Right lobe of liver (tissue), 4 donors: ENCODE measurements around the gene PLA2G7.

ENCODE experiments used
- CTCF ChIP-seq, 4 donors: fragments of 200-600 bp in 3 of 4; fragments of 450-650 bp in 1 of 4; IDR thresholded peaks; one replicate each; pipeline versions ENCODE4 v1.5.1 to v1.8.0; 2016 to 2022; ENCODE audit warnings: antibody characterized with exemption in 4 of 4, mild to moderate bottlenecking in 2 of 4
- POLR2A ChIP-seq: fragments of 450-650 bp; IDR thresholded peaks from one replicate; pipeline ENCODE4 v1.6.1; 2017; ENCODE audit warnings: antibody characterized with exemption, mild to moderate bottlenecking
- donor health status: DM: no; HTN: no; CAD: no.
- donor health status: DM: no; HTN: no; CAD: no.
- donor health status: DM: no; HTN: yes; CAD: no.

DNA sequence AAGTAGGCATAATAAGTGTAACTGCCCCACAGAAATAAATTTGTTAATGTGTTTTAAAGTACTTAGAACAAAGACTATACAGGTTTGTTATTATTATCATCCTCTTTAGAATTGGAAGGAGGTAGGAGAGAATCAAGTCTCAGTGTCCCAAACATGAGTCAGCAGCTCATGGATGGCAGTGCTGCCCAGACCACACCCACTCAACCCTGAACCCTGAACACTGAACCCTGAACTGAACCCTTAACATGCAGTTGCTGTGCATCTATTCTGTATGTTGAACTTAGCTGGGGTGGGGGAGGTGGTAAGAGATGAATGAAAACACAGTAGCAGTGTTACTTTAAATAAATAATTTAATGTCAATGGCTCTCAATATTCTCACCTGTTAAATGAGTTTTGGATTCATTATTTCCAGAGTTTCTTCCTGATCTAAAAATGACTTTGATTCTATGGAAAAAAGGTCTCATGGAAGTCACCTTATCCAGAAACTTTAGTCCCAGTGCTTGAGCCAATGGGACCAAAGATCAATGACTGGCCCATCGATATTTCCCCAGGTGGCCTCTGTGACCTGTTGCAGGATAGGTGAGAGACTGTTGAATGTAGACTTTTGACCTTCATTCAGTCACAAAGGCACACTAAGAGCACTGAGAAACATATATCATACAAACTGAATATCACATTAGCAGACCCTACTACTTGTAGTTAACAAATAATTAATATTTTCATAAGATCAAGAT is 8.4 kb upstream of the PLA2G7 start:
- TF ChIP-seq POLR2A (no peak), CTCF (IDR thresholded peaks at IDR 0.05) (no peak)
